Measurements from ENCODE around the gene UQCR10. TPM values are rescaled to one million over a fixed set of nuclear protein-coding genes. Genes with fewer than 3 reads are reported as not detected.
"Not testable (repeated sequence)": the region's sequence is repeated elsewhere in the genome, so short reads cannot be mapped to it uniquely, and the experiment has no call there.

UQCR10 gene
- total RNA-seq, 1 donor from 2014 or later: 72.5 TPM

GRCh38 chr22:29753808-29754657 is 13.1 kb upstream of the UQCR10 start:
- TF ChIP-seq, protein P1, sequence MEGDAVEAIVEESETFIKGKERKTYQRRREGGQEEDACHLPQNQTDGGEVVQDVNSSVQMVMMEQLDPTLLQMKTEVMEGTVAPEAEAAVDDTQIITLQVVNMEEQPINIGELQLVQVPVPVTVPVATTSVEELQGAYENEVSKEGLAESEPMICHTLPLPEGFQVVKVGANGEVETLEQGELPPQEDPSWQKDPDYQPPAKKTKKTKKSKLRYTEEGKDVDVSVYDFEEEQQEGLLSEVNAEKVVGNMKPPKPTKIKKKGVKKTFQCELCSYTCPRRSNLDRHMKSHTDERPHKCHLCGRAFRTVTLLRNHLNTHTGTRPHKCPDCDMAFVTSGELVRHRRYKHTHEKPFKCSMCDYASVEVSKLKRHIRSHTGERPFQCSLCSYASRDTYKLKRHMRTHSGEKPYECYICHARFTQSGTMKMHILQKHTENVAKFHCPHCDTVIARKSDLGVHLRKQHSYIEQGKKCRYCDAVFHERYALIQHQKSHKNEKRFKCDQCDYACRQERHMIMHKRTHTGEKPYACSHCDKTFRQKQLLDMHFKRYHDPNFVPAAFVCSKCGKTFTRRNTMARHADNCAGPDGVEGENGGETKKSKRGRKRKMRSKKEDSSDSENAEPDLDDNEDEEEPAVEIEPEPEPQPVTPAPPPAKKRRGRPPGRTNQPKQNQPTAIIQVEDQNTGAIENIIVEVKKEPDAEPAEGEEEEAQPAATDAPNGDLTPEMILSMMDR (conservative IDR thresholded peaks at IDR 0.05; ENCODE audit: low read depth, low read length): no peak
- DNase-seq (ENCODE audit: low read depth): no peak
- no peak overlapping the region for H3K4me3 ChIP-seq (ENCODE audit: low read depth, low read length)

- not testable (repeated sequence) for H3K4me3 ChIP-seq (ENCODE audit: low read depth, low read length); DNase-seq (ENCODE audit: low read depth)
Measured at GRCh38 chr22:29754658-29755395, 12.3 kb upstream of the UQCR10 start.

DNA sequence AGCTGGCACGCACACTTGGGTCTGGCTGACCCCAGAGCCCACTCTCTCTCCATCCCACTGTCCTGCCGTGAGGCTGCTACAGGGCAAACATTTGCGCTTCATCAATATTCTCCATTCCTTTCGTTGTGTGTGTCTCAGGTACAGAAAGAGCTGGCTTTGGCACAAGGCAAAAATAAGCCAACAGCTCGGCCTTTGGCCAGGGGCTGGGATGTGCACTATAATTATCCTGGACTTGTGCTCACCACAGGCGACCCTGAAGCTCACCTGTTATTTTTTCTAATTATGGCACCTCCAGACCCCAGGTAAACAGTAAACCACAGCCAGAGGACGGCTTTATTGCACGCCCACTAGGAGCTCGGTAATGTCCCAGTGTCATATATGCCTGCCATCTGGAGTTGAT is 11.3 kb upstream of the UQCR10 start:
- DNase-seq (ENCODE audit: low read depth): no peak
- TF ChIP-seq, protein P1 (conservative IDR thresholded peaks at IDR 0.05; ENCODE audit: low read depth, low read length): no peak
- no peak overlapping the region for H3K4me3 ChIP-seq (ENCODE audit: low read depth, low read length)

DNA sequence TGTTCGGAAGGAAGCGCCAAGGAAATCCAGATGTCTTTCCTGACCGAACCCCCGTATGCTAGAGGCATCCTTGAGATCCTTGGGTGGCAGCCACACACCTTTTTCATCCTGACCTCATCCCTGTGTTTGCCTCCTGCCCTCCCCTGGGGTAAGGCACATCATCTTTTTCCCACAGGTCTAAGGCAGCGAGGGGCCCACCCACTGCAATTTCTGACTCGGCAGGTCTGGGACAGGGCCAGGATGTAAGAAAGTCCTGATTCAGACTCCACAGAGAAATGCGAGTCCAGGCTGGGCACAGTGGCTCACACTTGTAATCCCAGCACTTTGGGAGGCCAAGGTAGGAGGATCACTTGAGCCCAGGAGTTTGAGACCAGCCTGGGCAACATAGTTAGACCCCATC is 10.8 kb upstream of the UQCR10 start:
- TF ChIP-seq, protein P1 (conservative IDR thresholded peaks at IDR 0.05; ENCODE audit: low read depth, low read length): no peak
- DNase-seq (ENCODE audit: low read depth): no peak

GRCh38 chr22:29757096-29757495 is 10.1 kb upstream of the UQCR10 start:
- no peak for DNase-seq (ENCODE audit: low read depth)
- TF ChIP-seq, protein P1 (conservative IDR thresholded peaks at IDR 0.05; ENCODE audit: low read depth, low read length): no peak
- H3K4me3 ChIP-seq (ENCODE audit: low read depth, low read length): no peak overlapping the region

More for the DNA sequence above, 10.8 kb upstream of the UQCR10 start:
- H3K4me3 ChIP-seq (ENCODE audit: low read depth, low read length): no peak overlapping the region

GRCh38 chr22:29758068-29758622 is 9.0 kb upstream of the UQCR10 start:
- TF ChIP-seq, protein P1 (conservative IDR thresholded peaks at IDR 0.05; ENCODE audit: low read depth, low read length): no peak
- DNase-seq (ENCODE audit: low read depth): no peak
- no peak overlapping the region for H3K4me3 ChIP-seq (ENCODE audit: low read depth, low read length)

DNA sequence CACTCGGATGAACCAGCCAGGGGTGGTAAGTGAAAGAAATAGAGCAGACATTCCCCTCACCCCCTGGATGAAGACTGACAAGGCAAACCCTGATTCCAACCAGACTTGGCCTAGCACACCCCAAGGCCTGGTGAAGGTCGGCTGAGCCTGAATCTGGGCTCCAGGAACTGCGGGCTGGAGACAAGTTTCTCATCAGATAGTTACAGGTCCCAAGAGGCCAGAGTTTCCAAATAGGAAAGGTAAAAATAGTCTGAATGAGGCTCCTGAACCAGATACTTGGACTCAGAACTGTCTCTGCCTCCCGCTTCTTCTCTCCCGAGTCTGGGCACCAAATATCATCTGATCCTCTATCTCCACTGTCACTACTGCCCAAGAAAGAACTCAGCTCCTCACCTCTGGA is 8.2 kb upstream of the UQCR10 start:
- TF ChIP-seq, protein P1 (conservative IDR thresholded peaks at IDR 0.05; ENCODE audit: low read depth, low read length): no peak
- no peak overlapping the region for H3K4me3 ChIP-seq (ENCODE audit: low read depth, low read length)
- no peak for DNase-seq (ENCODE audit: low read depth)
